AG10803 (cell line): Measurements from ENCODE around the gene HTR3E.

Source experiments
- DNase-seq: peaks from one replicate; pipeline ENCODE4 v3.0.0; 2010; ENCODE audit warnings: low read depth
- H3K4me3 ChIP-seq: 2 replicates; pipeline ENCODE4 v1.5.1; 2011; ENCODE audit warnings: mild to moderate bottlenecking, low read length, control low read depth
- CTCF ChIP-seq: conservative IDR thresholded peaks from 2 replicates; pipeline ENCODE4 v1.5.1; 2011; ENCODE audit warnings: mild to moderate bottlenecking, low read length, control low read depth, inconsistent platforms

HTR3E gene

DNA sequence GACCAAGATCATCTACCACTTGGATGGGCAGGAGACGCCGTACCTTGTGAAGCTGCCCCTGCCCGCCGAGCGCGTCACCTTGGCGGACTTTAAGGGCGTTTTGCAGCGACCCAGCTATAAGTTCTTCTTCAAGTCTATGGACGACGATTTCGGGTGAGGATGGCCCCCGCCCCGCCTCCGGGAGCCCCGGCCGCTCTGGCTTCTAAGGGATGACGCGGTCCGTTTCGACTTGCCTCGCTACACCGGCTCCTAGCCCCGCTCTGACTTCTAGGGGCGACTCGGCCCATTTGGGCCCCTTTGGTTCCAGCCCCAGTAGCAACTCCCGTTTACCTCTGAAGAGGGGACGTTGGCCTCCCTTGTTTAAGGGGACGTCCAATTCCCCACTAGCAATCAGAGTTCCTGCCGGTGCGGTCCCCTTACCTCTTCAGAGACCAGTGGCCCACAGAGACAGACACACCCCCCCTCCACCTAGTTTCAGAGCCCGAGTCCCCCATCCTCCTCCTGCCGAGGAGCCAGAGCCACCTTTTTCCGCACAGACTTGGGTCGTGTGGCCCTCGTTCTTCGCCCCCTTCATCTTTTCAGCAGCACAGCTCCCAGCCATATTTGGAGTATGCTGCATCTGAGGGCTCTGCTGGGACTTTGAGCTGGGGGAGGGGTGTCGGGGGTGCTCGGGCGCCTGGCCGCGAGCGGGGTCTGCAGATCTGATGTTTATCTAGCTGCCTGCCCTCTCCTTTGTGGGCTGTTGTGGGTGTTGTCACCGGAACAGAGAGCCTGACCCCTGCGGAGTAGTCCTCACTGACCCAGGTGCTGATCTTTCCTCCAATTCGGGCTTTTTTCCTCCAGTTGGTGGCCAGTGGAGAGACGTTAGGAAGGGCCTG lies 59.0 kb downstream of the HTR3E start:
- TF ChIP-seq CTCF, result no peak
- peak; percentile 28 for DNase-seq
- peak overlapping the region; percentile 96 for H3K4me3 ChIP-seq

DNA sequence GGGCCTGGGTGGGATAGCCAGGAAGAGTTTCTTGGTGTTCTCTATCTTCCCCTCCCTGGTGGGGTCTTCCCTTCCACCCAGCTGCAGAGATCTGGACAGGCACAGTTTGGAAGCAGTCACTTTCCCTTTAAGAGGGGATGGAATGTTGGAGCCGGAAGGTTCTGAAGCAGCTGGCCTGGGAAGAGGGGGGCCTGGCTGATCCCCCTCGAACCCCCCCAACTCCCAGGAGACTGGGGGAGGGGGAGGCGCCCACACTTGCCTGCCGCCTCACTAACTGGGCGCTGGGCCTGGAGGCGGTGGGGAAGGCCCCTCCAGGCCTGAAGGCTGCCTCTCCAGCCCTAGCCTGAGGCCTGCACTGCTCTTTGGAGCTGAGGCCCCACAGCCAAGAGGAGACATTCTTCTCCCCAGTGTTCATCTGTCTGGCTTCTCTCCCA lies 59.7 kb downstream of the HTR3E start:
- TF ChIP-seq CTCF, result no peak
- H3K4me3 ChIP-seq, result peak overlapping the region; percentile 96
- peak; percentile 70 for DNase-seq
